Lower lobe of right lung (tissue), 2 donors: ENCODE results near the gene RPP25L. TPM values are rescaled to one million over a fixed set of nuclear protein-coding genes. Genes with fewer than 3 reads are reported as not detected.

Experiments
- ATAC-seq, 2 donors: fragments of 200-7000 bp; cut with Tn5 transposase; one replicate each; pipeline ENCODE4 v1.9.1; 2020 to 2022; ENCODE audit warnings: mild to moderate bottlenecking in 2 of 2, moderate library complexity in 2 of 2
- DNase-seq: peaks from one replicate; pipeline ENCODE4 v3.0.0-alpha.2; 2020
- H3K27ac ChIP-seq: fragments of 200-600 bp; one replicate; pipeline ENCODE4 v1.8.0; 2022
- H3K27me3 ChIP-seq: fragments of 200-600 bp; one replicate; pipeline ENCODE4 v1.8.0; 2022; ENCODE audit warnings: low read depth
- H3K36me3 ChIP-seq: fragments of 200-600 bp; one replicate; pipeline ENCODE4 v1.8.0; 2022; ENCODE audit warnings: mild to moderate bottlenecking
- H3K4me1 ChIP-seq: fragments of 200-600 bp; one replicate; pipeline ENCODE4 v1.8.0; 2022
- H3K4me3 ChIP-seq: fragments of 200-600 bp; one replicate; pipeline ENCODE4 v1.8.0; 2022; ENCODE audit warnings: mild to moderate bottlenecking
- H3K9me3 ChIP-seq: fragments of 200-600 bp; one replicate; pipeline ENCODE4 v1.8.0; 2022
- intact Hi-C: fragments of 100-400 bp; cut with DNase I; formaldehyde crosslinking; loops from one replicate; pipeline ENCODE4 v1.11.0; 2022
- total RNA-seq: library from RNA; stranded (reverse); fragmentation: NEBNext Ultra II Directional; extraction: Animal tissue kit (Norgen Biotek cat#: 25700); gene quantifications from one replicate; pipeline ENCODE4 v1.2.1, GENCODE V29; 2021
- TF ChIP-seq, protein P1 (sequence below): fragments of 200-600 bp; IDR thresholded peaks from one replicate; pipeline ENCODE4 v1.8.0; 2022; ENCODE audit warnings: antibody characterized with exemption, mild to moderate bottlenecking
- donor health status: DM: no; HTN: yes; CAD: no; lungs with severe emphysema.

The RPP25L gene
- total RNA-seq, 1 donor from 2014 or later, result 16.5 TPM

DNA sequence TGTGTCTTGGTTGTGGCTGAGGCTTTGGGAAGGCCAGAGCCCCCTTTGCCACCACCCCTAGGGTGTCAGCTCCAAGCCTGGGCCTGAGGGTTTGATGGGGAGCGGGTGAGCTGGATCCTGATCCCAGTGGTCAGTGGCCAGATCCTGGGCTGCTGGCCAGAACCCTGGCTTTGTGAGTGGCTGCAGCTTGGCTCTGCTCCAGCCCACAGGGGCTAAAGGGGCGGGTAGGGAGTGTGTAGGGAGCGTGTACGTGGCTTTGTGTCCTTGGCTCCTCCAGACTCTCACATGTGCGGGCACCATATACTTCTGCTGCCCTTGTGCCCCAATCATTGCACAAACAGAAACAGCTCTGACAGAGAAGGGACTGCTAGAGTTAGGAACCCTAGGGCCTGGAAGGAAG is 38.9 kb upstream of the RPP25L start:
- no peak for ATAC-seq
- peaks cover 29% of the 10 kb centered on the region for H3K36me3 ChIP-seq
- H3K4me1 ChIP-seq, result peaks cover 62% of the 10 kb centered on the region
- H3K4me3 ChIP-seq, result no peak overlapping the region
- TF ChIP-seq, protein P1, sequence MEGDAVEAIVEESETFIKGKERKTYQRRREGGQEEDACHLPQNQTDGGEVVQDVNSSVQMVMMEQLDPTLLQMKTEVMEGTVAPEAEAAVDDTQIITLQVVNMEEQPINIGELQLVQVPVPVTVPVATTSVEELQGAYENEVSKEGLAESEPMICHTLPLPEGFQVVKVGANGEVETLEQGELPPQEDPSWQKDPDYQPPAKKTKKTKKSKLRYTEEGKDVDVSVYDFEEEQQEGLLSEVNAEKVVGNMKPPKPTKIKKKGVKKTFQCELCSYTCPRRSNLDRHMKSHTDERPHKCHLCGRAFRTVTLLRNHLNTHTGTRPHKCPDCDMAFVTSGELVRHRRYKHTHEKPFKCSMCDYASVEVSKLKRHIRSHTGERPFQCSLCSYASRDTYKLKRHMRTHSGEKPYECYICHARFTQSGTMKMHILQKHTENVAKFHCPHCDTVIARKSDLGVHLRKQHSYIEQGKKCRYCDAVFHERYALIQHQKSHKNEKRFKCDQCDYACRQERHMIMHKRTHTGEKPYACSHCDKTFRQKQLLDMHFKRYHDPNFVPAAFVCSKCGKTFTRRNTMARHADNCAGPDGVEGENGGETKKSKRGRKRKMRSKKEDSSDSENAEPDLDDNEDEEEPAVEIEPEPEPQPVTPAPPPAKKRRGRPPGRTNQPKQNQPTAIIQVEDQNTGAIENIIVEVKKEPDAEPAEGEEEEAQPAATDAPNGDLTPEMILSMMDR, result no peak
- peak overlapping the region; percentile 72 for H3K27ac ChIP-seq
- no peak for DNase-seq
- H3K9me3 ChIP-seq, result no peaks in the 10 kb centered on the region
- H3K27me3 ChIP-seq, result no peaks in the 10 kb centered on the region
- intact Hi-C loops, result no loop called here

DNA sequence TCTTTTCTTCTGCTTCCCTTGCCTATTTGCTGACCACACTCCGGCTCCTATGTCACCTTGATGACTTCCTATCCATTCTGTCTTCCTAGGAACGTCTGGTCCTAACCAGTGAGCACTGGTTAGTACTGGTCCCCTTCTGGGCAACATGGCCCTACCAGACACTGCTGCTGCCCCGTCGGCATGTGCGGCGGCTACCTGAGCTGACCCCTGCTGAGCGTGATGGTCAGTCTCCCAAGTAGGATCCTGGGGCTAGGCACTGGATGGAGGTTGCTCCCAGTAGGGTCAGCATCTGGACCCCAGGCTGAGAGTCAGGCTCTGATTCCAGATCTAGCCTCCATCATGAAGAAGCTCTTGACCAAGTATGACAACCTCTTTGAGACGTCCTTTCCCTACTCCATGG is 36.8 kb upstream of the RPP25L start:
- Histone ChIP-seq H3K4me1 (peaks cover 43% of the 10 kb centered on the region), H3K4me3 (no peak overlapping the region), H3K9me3 (no peaks in the 10 kb centered on the region), H3K27me3 (no peaks in the 10 kb centered on the region), H3K36me3 (peaks cover 29% of the 10 kb centered on the region), H3K27ac (no peak overlapping the region)
- intact Hi-C loops, result no loop called here
- DNase-seq (no peak), ATAC-seq (no peak)
- TF ChIP-seq, protein P1, result no peak

DNA sequence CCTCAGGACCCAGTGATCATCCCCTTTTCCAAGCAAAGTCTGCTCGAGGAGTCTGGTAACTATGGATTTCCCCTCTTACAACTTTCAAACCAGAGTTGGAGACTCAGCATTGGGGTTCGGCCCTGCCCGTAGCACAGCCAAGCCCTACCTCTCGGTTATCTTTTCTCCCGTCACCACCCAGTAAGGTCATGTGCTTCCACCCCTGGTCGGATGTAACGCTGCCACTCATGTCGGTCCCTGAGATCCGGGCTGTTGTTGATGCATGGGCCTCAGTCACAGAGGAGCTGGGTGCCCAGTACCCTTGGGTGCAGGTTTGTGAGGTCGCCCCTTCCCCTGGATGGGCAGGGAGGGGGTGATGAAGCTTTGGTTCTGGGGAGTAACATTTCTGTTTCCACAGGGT is 35.8 kb upstream of the RPP25L start:
- TF ChIP-seq, protein P1, result no peak
- no peaks in the 10 kb centered on the region for H3K9me3 ChIP-seq
- intact Hi-C loops, result no loop called here
- H3K27ac ChIP-seq, result peak overlapping the region; percentile 91
- H3K36me3 ChIP-seq, result peaks cover 29% of the 10 kb centered on the region
- ATAC-seq (no peak), DNase-seq (no peak)
- H3K4me1 ChIP-seq, result peaks cover 35% of the 10 kb centered on the region
- H3K4me3 ChIP-seq, result peak overlapping the region; percentile 92
- no peaks in the 10 kb centered on the region for H3K27me3 ChIP-seq

DNA sequence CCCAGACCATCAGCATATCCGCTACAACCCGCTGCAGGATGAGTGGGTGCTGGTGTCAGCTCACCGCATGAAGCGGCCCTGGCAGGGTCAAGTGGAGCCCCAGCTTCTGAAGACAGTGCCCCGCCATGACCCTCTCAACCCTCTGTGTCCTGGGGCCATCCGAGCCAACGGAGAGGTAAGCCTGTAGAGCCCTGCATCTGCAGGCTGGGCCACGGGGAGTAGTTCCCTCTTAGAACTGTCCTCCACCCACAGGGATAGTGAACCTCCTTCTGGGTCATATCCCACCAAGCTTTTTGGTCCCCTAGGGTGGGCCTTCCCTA is 35.1 kb upstream of the RPP25L start:
- Histone ChIP-seq H3K36me3 (peaks cover 29% of the 10 kb centered on the region), H3K4me3 (peak overlapping the region; percentile 92), H3K27me3 (no peaks in the 10 kb centered on the region), H3K9me3 (no peaks in the 10 kb centered on the region), H3K27ac (peak overlapping the region; percentile 91), H3K4me1 (peaks cover 29% of the 10 kb centered on the region)
- TF ChIP-seq, protein P1, result no peak
- DNase-seq (no peak), ATAC-seq (peak in 1 of 2 donors; percentile 13)
- intact Hi-C loops, result no loop called here

DNA sequence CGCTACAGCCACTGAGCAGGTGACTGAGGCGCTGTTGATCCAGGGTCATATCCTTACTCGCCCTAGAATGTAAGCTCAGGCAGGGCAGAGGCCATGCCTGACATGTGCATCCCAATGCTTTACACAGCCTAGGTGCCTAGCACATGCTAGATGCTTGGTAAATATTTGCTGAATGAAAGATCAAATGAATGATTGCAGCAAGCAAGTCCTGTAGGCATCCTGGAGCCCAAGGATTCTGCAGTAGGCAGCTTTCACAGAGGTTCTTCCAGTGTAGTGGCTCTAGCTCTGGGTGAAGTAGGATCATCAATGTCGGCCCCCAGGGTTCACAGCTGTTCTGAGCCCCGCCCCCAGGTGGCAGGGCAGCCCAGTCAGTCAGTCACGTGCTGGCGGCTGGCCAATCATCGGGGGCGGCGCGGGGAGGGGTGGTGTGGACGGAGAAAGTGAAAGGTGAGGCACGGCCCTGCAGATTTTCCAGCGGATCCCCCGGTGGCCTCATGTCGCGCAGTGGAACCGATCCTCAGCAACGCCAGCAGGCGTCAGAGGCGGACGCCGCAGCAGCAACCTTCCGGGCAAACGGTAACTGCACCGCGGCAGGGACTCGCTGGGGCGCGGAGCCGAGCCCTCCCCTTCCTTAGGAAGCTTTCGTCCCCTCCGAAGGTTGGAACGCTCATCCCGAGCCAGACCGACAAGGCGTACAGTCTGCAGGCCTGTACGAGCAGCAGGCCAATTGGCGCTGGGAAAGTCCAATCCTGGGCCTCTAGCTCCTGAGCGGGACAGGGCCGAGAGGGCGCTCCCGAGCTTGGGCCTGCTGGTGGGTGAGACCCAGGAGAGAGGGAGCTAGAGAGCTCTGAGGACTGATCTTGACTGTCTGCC is 34.5 kb upstream of the RPP25L start, which contains the start of gene GALT:
TSS of gene GALT (plus strand) at position 465 of the 873 bp plus-strand sequence. CDS start at position 495, 30 bp downstream.
- no peaks in the 10 kb centered on the region for H3K27me3 ChIP-seq
- ATAC-seq (peak; percentile 96 to 97), DNase-seq (peak; percentile 97)
- peaks cover 25% of the 10 kb centered on the region for H3K4me1 ChIP-seq
- peak within 1 kb of the TSS; percentile 92 for H3K4me3 ChIP-seq
- H3K9me3 ChIP-seq, result no peaks in the 10 kb centered on the region
- H3K27ac ChIP-seq, result peak within 1 kb of the TSS; percentile 91
- intact Hi-C loops, result no loop called here
- TF ChIP-seq, protein P1, result peak; percentile 52
- peaks cover 29% of the 10 kb centered on the region for H3K36me3 ChIP-seq
